Activated naive CD4-positive, alpha-beta T cell (primary cell): ENCODE measurements around the gene ZNF274.
"Not testable (repeated sequence)": the region's sequence is repeated elsewhere in the genome, so short reads cannot be mapped to it uniquely, and the experiment has no call there.

Experiments
- DNase-seq, 4 experiments: peaks; one replicate each; lab custom pipeline; 2025; lab: John Stamatoyannopoulos, UW

Gene ZNF274

DNA sequence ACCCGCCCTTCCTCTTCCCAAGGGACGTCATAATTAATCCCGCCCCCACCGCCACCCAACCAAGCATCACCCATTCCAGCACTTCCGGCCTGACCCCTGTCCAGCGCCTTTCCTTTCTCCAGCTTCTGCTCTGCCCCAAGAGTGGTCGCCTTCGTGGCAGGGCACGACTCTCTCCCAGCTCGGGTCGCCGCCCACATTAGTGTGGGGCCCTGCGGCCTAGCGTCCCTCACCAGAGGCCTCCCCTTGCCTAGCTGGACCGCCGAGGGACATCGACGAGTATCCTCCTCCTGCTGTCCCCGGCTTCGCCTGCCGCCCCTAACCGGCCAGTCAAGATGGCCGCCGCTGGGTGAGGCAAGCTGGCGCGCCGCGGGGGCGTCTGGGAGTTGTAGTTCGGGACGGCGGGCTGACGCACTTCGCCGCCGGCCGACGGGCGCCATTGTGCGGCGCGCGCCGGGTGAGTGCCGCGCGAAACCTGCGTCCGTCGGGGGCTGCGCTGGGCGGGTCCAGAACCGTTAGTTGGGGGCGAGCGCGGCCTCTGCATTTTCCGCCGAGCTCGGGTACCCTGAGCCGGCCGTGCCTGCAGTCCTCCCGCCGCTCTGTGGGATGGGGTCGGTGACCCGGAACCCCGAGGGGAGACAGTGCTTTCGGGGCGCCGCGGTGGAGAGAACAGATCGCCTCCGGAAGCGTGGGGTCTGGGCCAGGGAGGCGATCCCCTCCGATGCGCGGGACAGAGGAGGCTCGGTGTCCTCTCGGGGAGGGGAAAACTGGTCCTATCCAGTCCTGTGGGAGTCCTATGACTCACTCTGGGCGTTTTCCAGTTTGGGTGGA is at the start of gene ZNF274:
ZNF274 (plus strand) TSS at position 73 of the 828 bp plus-strand sequence. CDS start 905 bp downstream, outside the sequence.
- peak; percentile 84 to 93 (median 88) for DNase-seq

DNA sequence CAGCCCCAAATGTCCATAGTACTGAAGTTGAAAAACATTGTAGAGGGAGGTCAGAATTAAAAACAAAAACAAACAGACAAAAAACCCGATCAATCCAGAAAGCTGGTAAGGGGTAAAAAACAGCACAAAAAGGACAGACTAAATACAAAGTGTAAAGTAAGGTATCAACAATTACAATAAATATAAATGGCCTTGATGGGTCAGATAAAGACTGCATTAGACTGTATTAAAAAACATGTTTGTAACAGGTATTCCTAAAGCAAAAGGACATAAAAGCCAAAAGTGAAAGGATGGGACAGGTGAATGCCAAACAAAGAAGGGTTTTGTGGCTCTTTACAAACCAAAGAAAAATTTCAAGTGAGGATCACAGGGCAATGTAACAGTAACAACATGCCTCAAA is 48.6 kb upstream of the ZNF274 start:
- DNase-seq, result no peak

DNA sequence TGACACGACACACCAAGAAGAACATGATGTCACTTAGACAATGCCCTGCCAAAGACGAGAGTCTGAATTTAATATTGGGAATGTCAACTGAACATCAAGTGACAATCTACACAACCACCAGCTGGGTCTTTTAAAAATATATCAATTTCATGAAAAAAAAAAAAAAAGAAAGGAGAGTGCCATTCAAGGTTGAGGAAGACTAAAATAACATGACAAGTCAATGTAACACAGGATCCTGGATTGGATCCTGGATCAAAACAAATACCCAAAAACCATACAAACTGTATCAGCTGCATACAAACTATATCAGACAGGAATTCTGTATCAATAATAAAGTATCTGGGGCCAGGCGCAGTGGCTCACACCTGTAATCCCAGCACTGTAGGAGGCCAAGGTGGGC is 37.0 kb upstream of the ZNF274 start:
- no peak for DNase-seq

- DNase-seq, result not testable (repeated sequence)
Measured at GRCh38 chr19:58147475-58147874, 35.4 kb upstream of the ZNF274 start.

DNA sequence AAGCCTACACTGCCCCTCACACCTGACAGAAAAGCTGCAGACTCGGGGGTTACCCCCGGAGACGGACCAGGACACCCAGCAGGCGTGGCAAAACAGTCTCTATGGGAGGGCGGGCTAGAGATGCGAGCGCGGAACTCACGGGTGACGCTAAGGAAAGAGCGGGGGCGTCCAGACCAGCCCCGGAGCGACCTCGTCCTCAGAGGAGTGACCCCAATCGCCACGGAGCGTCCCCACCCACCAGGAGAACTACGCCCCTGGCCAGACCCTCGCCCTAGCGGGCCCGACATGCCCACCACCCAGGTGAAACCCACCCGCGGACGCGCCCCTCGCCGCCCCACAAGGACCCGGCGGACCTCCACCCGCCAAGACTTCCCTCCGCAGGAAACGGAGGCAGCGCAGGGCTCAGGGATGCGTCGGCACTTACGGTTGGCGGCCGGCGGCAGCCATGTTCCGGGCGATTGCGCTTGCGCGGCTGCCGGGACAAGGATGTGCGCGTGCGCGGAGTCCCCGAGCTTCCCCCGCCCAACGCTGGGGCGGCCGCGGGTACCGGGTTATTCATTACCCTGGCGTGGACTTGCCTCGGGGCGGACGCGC is 32.4 kb upstream of the ZNF274 start, which contains the start of gene ZNF329:
ZNF329 (minus strand) TSS at position 462 of the 594 bp plus-strand sequence. CDS start 21,286 bp downstream, outside the sequence.
- peak; percentile 91 to 95 (median 92) for DNase-seq

DNA sequence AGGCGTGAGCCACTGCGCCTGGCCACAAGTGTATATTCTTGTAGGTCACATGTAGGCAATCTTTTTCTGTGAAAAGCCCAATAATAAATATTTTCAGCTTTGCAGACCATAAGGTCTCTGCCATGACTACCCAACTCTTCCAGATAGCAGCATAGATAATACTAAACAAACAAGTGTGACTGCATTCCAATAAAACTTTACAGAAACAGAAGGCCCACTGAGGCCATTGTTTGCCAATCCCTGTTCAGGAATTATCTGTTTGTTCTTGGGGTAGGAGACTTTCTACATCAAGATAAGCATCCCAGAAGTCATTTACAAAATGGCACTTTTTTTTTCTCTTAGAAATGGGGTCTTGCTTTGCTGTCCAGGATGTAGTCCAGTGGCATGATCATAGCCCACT is 29.5 kb upstream of the ZNF274 start:
- no peak for DNase-seq

GRCh38 chr19:58154287-58154678 is 28.6 kb upstream of the ZNF274 start:
- DNase-seq, result no peak

GRCh38 chr19:58154679-58155648 is 27.9 kb upstream of the ZNF274 start:
- DNase-seq, result peak; percentile 98 to 99 (median 99)

- DNase-seq, result no peak
Measured at GRCh38 chr19:58157045-58157728, 25.7 kb upstream of the ZNF274 start.

DNA sequence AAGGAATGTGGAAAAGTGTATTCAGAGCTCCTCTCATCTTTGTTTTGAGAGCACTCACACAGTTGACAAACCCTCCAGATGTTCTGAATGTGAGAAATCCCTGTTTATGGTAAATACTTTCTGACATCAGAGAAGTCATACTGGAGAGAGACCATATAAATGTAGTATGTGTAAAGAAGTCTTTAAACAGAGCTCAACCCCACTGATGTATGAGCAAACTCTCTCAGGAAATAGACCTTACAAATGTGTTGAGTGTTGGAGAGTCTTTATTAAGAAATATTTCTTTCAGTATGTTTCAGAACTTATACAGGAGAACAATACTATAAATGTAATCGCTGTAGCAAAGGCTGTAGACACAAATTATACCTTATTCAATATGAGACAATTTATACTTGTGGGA is 16.6 kb upstream of the ZNF274 start:
- DNase-seq, result no peak

- no peak for DNase-seq
Measured at GRCh38 chr19:58166708-58167280, 16.1 kb upstream of the ZNF274 start.

DNA sequence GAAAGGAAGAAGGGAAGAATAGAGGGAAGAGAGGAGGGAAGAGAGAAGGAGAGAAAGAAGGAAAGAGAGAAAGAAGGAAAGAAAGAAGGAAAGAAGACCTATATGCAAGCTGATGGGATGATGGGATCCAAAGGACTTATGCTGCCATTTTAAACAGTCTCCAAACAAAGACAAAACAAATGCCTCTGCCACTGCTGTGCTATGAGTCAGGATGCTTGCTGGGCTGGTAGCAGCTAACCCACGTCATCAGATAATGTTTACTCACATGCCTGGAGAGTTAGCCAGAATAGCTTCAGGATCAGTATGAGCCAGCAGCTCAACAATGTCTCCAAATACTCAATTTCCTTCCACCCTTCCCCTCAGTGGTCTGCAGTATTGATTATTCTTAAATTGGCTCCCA is 12.0 kb upstream of the ZNF274 start:
- no peak for DNase-seq

DNA sequence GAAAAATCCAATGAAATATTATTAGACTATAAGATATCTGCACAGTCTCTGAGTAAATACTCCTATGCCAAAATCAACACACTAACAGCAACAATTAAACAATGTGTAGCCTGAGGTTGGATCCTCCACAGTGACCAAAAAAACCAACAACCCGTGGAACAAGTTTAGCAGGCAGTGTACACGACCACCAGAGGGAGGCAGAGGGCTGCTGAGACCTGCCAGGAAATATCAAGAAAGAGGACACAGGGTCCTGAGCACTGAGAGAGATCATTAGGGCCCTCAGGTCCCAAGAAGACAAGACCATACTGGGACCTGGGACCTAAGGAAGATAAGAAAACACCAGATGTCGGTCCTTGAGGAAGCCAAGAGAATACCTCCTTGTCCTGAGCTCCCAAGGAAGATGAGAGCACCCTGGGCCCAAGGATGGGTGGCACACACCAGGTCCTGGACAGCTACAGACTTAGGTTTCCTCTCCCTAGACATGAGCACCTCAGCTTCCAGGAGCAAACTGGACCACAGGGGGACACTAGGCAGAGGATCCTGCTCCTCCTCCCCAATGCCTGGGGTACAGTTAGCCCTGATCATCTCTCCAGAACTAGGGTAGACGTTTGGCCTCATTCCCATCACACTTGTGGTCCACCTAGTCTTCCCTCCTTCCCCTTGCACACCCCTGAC is 822 bp upstream of the ZNF274 start:
- peak in 3 of 4 experiments; percentile 3 to 24 (median 16) for DNase-seq

GRCh38 chr19:58182577-58182988 is 278 bp upstream of the ZNF274 start:
- peak in 2 of 4 experiments; percentile 76 to 84 for DNase-seq

DNA sequence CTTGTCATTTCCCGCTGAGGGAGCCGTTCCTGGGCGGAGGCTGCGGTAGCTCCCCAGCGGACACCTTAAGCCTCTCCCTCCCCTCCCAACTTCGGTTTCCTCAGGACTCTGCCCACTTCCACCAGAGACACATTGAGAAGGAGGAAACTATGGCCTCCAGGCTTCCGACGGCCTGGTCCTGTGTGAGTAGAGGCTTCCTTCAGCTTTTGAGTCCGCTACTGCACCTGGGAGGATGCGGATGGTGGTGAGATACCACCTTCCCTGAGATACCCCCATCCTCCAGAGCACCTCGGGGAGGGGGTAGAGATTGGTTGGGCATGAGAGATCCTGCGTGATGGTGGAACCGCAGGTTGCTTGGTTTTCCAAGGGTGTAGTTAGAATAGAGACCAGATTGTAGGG is 955 bp downstream of the ZNF274 start:
- DNase-seq, result no peak

DNA sequence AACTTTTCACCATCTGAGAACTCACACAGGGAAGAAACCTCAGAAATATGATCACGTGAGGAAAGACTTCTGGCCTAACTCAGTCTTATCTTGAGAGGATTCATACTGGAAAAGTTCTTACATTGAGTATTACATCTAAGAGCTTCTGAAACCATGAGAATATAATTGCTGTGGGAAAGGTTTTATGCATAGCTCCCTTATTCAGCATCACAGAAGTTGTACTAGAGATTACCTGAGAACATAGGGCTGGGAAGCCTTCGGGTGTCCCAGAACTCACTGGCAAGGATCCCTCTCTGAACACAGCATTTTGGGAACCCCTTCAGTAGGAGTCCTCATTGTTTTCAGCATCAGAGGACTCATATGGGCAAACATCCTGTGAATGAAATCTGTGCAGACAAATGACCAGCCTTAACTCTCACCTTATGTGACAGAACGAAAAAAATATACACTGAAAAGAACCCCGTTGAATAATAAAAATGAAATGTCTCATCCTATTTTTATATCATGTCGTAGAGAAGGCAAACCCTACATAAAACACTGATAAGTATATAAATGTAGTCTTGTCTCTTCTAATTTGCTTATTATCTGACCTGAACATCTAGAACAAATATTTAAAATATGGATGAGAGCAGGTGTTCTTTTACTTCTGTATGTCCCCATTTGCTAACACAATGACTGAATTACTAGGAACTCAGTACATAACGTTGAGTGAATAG is 14.2 kb downstream of the ZNF274 start:
- DNase-seq, result no peak

DNA sequence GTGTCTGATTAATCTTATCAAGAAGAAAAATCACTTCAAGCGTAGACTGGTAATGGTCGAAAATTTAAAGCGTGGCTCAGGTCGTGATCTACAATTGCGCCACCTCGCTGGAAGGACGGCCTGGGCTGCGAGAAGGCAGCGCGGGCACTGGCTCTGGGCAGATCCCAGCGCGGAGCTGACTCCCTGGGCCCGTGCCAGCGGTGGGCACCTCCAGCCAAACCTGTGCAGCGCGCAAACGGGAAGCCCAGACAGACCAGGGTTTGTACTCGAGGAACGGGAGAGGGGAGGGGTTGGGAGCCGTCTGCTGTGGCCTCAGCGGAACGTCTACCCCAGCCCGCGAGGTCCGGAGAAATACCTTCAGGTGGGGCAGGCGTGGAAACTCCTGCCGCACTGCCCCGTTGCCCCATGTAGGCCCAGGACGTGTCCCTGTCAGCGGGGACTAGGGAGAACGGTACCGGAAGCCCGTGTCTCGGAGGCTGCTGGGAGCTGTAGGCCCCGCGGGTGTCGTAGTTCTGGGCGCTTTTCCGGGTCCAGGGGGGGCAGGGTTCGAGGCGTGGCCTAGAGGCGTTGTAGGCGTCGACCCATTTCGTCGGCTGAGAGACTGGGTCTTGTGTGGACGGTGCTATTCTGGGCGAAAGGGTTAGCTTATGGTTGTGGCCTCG is 21.1 kb downstream of the ZNF274 start:
- DNase-seq, result no peak

DNA sequence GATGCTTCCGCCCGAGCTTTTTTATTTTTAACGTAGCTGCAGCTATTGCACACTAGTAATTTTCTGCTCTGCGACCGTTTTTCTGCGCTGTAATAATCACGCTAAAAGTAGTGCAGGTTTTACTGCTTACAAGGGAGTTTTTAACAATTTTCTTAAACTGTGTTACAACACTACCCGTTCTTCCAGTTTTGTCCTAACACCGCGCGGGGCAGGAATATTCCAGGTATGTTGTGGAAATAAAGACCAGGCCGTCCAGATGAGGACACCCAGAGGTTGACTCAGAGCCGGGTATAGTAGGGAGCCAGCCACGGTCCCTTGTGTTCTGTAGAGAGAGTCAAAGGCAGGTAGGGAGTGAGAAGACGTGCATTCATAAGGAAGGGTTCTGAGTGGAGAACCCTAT is 21.7 kb downstream of the ZNF274 start:
- DNase-seq, result no peak

DNA sequence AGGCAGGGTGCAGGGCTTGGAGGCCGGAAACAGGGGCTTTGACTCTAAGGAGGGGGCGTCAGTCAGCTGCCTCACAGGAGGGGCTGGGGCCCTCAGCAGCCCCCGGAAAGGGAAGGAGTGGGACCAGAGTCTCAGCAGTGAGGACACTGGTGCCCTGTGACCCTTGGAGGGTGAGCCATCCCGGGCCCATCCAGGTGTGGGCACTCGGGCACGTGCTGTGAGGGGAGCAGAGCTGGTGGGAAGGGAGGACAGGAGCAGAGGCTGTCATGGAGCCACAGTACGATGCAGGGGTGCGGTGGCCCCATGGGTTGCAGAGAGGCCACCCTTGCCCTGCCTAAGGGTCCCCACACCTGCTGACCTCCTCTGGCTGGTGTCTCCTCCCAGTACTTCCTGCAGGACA is 26.7 kb downstream of the ZNF274 start:
- no peak for DNase-seq
